ENCODE results near the gene ASB18. TPM values are rescaled to one million over a fixed set of nuclear protein-coding genes. Genes with fewer than 3 reads are reported as not detected.

The ASB18 gene
- total and polyA plus RNA-seq, 2 of the 8 experiments (the other 6 are each of a cell fraction or from before 2014, with no cell fraction given): not detected

DNA sequence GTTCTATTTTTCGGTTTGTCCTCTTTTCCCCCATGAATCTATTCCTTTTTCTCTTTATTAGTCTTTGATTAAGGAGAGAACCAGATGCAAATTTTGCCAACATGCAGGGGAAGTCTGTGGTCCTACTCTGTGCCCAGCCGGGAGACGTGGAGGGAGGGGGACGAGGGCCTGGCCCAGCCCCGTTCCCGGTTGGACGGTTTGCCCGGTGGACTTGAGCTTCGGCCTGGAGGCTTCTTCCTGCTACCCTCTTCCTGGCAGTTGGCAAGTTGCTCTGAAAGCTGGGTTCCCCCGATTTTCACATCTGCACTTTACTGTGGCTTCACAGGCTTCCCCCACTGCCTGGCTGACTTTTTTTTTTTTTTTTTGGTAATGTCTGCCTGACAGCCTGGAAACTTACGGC, 56.7 kb downstream of the ASB18 start (continued):
- TF ChIP-seq NANOG (IDR thresholded peaks at IDR 0.05; ENCODE audit: insufficient read depth, low read depth, low read length, poor library complexity, severe bottlenecking): no peak

Measured in H1 (cell line).